HepG2 (cell line): ENCODE data around the gene KLHDC8B. TPM values are rescaled to one million over a fixed set of nuclear protein-coding genes. Genes with fewer than 3 reads are reported as not detected.

ENCODE experiments used
- AHDC1 ChIP-seq: sonication (generic); formaldehyde crosslinking; IDR thresholded peaks from 2 replicates; pipeline ENCODE4 v1.5.1; 2020; ENCODE audit warnings: mild to moderate bottlenecking, missing genetic modification reagents, borderline replicate concordance
- BATF2 ChIP-seq: sonication (generic); formaldehyde crosslinking; IDR thresholded peaks from 2 replicates; pipeline ENCODE4 v1.8.0; 2022; ENCODE audit warnings: mild to moderate bottlenecking, missing genetic modification reagents, moderate library complexity
- FOSL2 ChIP-seq: sonication (generic); formaldehyde crosslinking; IDR thresholded peaks from 2 replicates; pipeline ENCODE4 v1.4.0; 2020; ENCODE audit warnings: missing genetic modification reagents
- FOXC1 ChIP-seq: sonication (generic); formaldehyde crosslinking; IDR thresholded peaks from 2 replicates; pipeline ENCODE4 v1.8.0; 2022; ENCODE audit warnings: mild to moderate bottlenecking, missing genetic modification reagents, borderline replicate concordance
- HNRNPK ChIP-seq: fragments of 200-400 bp; formaldehyde crosslinking; IDR thresholded peaks from 2 replicates; pipeline ENCODE4 v1.6.1; 2018; ENCODE audit warnings: low read length, low read depth, moderate library complexity, mild to moderate bottlenecking; ENCODE audit not compliant: poor library complexity, severe bottlenecking
- KDM2A ChIP-seq: sonication (generic); formaldehyde crosslinking; IDR thresholded peaks from 2 replicates; pipeline ENCODE4 v1.4.0; 2020; ENCODE audit warnings: low read depth, missing genetic modification reagents, borderline replicate concordance
- PATZ1 ChIP-seq: sonication (generic); formaldehyde crosslinking; IDR thresholded peaks from 2 replicates; pipeline ENCODE4 v1.4.0; 2020; ENCODE audit warnings: missing genetic modification reagents
- RFXAP ChIP-seq: sonication (generic); formaldehyde crosslinking; IDR thresholded peaks from 2 replicates; pipeline ENCODE4 v1.4.0; 2020; ENCODE audit warnings: missing genetic modification reagents, borderline replicate concordance
- SIX1 ChIP-seq: sonication (generic); formaldehyde crosslinking; IDR thresholded peaks from 2 replicates; pipeline ENCODE4 v1.4.0; 2020; ENCODE audit warnings: missing genetic modification reagents, borderline replicate concordance
- SRSF9 ChIP-seq: fragments of 200-400 bp; formaldehyde crosslinking; IDR thresholded peaks from 2 replicates; pipeline ENCODE4 v1.6.1; 2018; ENCODE audit warnings: borderline replicate concordance, mild to moderate bottlenecking, low read depth, low read length; ENCODE audit not compliant: insufficient read depth, poor library complexity, severe bottlenecking
- THYN1 ChIP-seq: sonication (generic); formaldehyde crosslinking; IDR thresholded peaks from 2 replicates; pipeline ENCODE4 v1.8.1; 2023; ENCODE audit warnings: low read depth, mild to moderate bottlenecking, moderate library complexity, missing genetic modification reagents, borderline replicate concordance
- TRIM24 ChIP-seq: sonication (generic); formaldehyde crosslinking; IDR thresholded peaks from 2 replicates; pipeline ENCODE4 v1.8.0; 2022; ENCODE audit warnings: mild to moderate bottlenecking, missing genetic modification reagents
- ZNF234 ChIP-seq: sonication (generic); formaldehyde crosslinking; conservative IDR thresholded peaks from 2 replicates; pipeline ENCODE4 v1.5.1; 2020; ENCODE audit warnings: mild to moderate bottlenecking, missing genetic modification reagents
- ZNF503 ChIP-seq: sonication (generic); formaldehyde crosslinking; IDR thresholded peaks from 2 replicates; pipeline ENCODE4 v1.4.0; 2020; ENCODE audit warnings: missing genetic modification reagents
- ZNF619 ChIP-seq: sonication (generic); formaldehyde crosslinking; IDR thresholded peaks from 2 replicates; pipeline ENCODE4 v1.4.0; 2020; ENCODE audit warnings: mild to moderate bottlenecking, missing genetic modification reagents
- ZNF839 ChIP-seq: sonication (generic); formaldehyde crosslinking; IDR thresholded peaks from 2 replicates; pipeline ENCODE4 v1.4.0; 2020; ENCODE audit warnings: missing genetic modification reagents, mild to moderate bottlenecking, borderline replicate concordance
- polyA plus RNA-seq, 8 experiments: library from polyadenylated mRNA; depleted of rRNA in 3 of 8; stranded (reverse) in 7 of 8; unstranded in 1 of 8; fragments of >200 nt; fragmentation: Illumina TruSeq in 4 of 8; extraction: Trizol in 4 of 8; gene quantifications; 2 replicates each; pipeline versions ENCODE4 v1.2.1 to v1.2.3, GENCODE V29; 2011 to 2016; ENCODE audit warnings: low read depth in 4 of 8, missing spikeins in 1 of 8, mixed read lengths in 1 of 8; ENCODE audit not compliant: insufficient read depth in 1 of 8
- total RNA-seq, 5 experiments: library from RNA; depleted of rRNA; stranded (reverse); fragments of >200 nt; fragmentation: Illumina TruSeq; extraction: Trizol; gene quantifications; 2 replicates each; pipeline ENCODE4 v1.2.3, GENCODE V29; 2016; ENCODE audit warnings: low read depth in 1 of 5

The KLHDC8B gene
- total and polyA plus RNA-seq, 2 of the 13 experiments (the other 11 are each of a cell fraction or from before 2014, with no cell fraction given): 17.2 to 17.8 TPM

- TF ChIP-seq ZNF839 (CRISPR knock-in tag) (peak; percentile 11; the same call in 1 of the 2 replicates), THYN1 (no peak), ZNF503 (CRISPR knock-in tag) (no peak), FOSL2 (CRISPR knock-in tag) (no peak), KDM2A (CRISPR knock-in tag) (no peak), FOXC1 (CRISPR knock-in tag) (no peak), ZNF234 (no peak), TRIM24 (CRISPR knock-in tag) (no peak), AHDC1 (no peak), HNRNPK (no peak), PATZ1 (CRISPR knock-in tag) (peak; percentile 63; the same call in 1 of the 2 replicates), ZNF619 (CRISPR knock-in tag) (no peak), BATF2 (no peak), RFXAP (no peak), SIX1 (CRISPR knock-in tag) (no peak), SRSF9 (no peak)
These were observed 4.4 kb upstream of the KLHDC8B start (continued) for GRCh38 chr3:49166752-49167556.
